Heart left ventricle (tissue), 13 donors: ENCODE measurements around the gene SLC35F3.

ENCODE experiments used
- CTCF ChIP-seq, 12 donors: fragments of 200-600 bp; sonication (generic) in 4 of 12; IDR thresholded peaks; one replicate each; pipeline versions ENCODE4 v1.5.0 to v1.8.0; 2018 to 2022; ENCODE audit warnings: antibody characterized with exemption in 12 of 12, mild to moderate bottlenecking in 5 of 12
- POLR2A ChIP-seq, 2 donors: fragments of 450-650 bp; IDR thresholded peaks; one replicate each; pipeline ENCODE4 v1.6.1; 2017; ENCODE audit warnings: antibody characterized with exemption in 2 of 2, mild to moderate bottlenecking in 2 of 2, moderate library complexity in 2 of 2
- donor health status: ischemic (EF 13 %, LVEDD 7.1; RV severe dilation, severe dysfunction).
- donor health status: DM: no; HTN: yes; CAD: no.
- donor health status: DM: no; HTN: no; CAD: no.
- donor health status: ischemic (EF 25% LVEDD 6.9; RV normal size, moderate dysfunction).
- donor health status: ischemic (EF 25% LVEDD 5.7; RV mildly dilated, moderate dysfunction).
- donor health status: ischemic (EF 35%, LVEDD 5.7; RV mildly dilated, moderate dysfunction).
- donor health status: nonischemic (EF 11% LVEDD 7.7; RV severe dilation, severe dysfunction).
- donor health status: DM: yes; HTN: yes; CAD: no.
- donor health status: PGD.
- donor health status: ischemic (EF 29% LVEDD 5.4; RV normal size, mild dysfunction).
- donor health status: nonischemic (EF 23%, LVEDD 6.1; RV moderate dilation, normal function).

DNA sequence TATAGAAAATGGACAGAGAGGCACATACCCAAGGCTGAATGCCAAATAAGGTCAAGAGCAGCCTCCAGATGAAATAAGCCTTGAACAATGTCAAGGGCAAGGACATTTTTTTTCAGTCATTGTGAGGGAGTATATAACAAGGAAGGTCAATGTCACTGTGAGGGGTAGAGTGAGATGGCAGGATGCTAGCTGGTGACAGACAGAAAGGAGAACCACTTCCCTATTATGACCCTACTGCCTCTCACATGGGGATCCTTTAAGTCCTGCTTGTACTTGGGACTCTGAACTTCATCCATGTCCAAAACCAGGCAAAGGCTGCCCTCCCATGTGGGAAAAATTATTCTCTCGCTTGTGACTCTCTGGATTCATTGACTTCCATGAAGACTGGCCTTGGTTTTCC lies 349.3 kb downstream of the SLC35F3 start:
- TF ChIP-seq POLR2A (IDR thresholded peaks at IDR 0.05) (no peak), CTCF (IDR thresholded peaks at IDR 0.05) (no peak)
